ENCODE measurements around the gene RSPH6A. TPM values are rescaled to one million over a fixed set of nuclear protein-coding genes. Genes with fewer than 3 reads are reported as not detected.

RSPH6A gene
- total and polyA plus RNA-seq, 2 of the 13 experiments (the other 11 are each of a cell fraction or from before 2014, with no cell fraction given) = 0.07 TPM; not detected in 1

DNA sequence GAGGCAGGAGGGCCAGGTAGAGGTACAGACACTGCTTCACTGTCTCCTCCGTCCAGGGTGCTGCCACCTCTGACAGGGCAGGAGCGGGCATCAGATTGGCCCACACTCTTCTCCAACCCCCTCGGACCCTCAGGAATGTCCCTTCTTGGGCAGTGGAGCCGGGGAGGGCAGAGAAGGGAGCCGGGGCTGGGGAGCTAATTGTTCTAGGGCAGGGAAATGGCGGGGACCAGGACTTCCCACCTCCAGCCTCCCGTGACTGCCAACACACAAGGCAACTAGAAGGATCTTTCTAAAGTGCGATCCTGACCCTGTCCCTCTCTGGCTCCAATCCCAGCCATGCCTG, 10.1 kb upstream of the RSPH6A start (continued):
- TF ChIP-seq, protein P1, sequence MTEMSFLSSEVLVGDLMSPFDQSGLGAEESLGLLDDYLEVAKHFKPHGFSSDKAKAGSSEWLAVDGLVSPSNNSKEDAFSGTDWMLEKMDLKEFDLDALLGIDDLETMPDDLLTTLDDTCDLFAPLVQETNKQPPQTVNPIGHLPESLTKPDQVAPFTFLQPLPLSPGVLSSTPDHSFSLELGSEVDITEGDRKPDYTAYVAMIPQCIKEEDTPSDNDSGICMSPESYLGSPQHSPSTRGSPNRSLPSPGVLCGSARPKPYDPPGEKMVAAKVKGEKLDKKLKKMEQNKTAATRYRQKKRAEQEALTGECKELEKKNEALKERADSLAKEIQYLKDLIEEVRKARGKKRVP (CRISPR knock-in tag; IDR thresholded peaks at IDR 0.05) = no peak
- TF ChIP-seq KLF6 (CRISPR knock-in tag; IDR thresholded peaks at IDR 0.05) = no peak
- TF ChIP-seq, protein P2, sequence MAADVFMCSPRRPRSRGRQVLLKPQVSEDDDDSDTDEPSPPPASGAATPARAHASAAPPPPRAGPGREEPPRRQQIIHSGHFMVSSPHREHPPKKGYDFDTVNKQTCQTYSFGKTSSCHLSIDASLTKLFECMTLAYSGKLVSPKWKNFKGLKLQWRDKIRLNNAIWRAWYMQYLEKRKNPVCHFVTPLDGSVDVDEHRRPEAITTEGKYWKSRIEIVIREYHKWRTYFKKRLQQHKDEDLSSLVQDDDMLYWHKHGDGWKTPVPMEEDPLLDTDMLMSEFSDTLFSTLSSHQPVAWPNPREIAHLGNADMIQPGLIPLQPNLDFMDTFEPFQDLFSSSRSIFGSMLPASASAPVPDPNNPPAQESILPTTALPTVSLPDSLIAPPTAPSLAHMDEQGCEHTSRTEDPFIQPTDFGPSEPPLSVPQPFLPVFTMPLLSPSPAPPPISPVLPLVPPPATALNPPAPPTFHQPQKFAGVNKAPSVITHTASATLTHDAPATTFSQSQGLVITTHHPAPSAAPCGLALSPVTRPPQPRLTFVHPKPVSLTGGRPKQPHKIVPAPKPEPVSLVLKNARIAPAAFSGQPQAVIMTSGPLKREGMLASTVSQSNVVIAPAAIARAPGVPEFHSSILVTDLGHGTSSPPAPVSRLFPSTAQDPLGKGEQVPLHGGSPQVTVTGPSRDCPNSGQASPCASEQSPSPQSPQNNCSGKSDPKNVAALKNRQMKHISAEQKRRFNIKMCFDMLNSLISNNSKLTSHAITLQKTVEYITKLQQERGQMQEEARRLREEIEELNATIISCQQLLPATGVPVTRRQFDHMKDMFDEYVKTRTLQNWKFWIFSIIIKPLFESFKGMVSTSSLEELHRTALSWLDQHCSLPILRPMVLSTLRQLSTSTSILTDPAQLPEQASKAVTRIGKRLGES (CRISPR knock-in tag; IDR thresholded peaks at IDR 0.05; ENCODE audit: borderline replicate concordance) = no peak
- TF ChIP-seq, protein P3, sequence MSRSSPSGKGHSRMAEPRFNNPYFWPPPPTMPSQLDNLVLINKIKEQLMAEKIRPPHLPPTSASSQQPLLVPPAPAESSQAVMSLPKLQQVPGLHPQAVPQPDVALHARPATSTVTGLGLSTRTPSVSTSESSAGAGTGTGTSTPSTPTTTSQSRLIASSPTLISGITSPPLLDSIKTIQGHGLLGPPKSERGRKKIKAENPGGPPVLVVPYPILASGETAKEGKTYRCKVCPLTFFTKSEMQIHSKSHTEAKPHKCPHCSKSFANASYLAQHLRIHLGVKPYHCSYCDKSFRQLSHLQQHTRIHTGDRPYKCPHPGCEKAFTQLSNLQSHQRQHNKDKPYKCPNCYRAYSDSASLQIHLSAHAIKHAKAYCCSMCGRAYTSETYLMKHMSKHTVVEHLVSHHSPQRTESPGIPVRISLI (CRISPR knock-in tag; IDR thresholded peaks at IDR 0.05; ENCODE audit: borderline replicate concordance) = no peak
- TF ChIP-seq GFI1 (CRISPR knock-in tag; IDR thresholded peaks at IDR 0.05; ENCODE audit: borderline replicate concordance) = no peak
- TF ChIP-seq DNMT3B (CRISPR knock-in tag; conservative IDR thresholded peaks at IDR 0.05) = no peak
- TF ChIP-seq TGIF2 (CRISPR knock-in tag; IDR thresholded peaks at IDR 0.05) = no peak
- no peak for TF ChIP-seq ZNF879 (CRISPR knock-in tag; IDR thresholded peaks at IDR 0.05)
- TF ChIP-seq, protein P4, sequence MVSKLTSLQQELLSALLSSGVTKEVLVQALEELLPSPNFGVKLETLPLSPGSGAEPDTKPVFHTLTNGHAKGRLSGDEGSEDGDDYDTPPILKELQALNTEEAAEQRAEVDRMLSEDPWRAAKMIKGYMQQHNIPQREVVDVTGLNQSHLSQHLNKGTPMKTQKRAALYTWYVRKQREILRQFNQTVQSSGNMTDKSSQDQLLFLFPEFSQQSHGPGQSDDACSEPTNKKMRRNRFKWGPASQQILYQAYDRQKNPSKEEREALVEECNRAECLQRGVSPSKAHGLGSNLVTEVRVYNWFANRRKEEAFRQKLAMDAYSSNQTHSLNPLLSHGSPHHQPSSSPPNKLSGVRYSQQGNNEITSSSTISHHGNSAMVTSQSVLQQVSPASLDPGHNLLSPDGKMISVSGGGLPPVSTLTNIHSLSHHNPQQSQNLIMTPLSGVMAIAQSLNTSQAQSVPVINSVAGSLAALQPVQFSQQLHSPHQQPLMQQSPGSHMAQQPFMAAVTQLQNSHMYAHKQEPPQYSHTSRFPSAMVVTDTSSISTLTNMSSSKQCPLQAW (CRISPR knock-in tag; IDR thresholded peaks at IDR 0.05) = no peak

Data from HepG2 (cell line).